Stimulated activated memory B cell treated with anti-CD40 and anti-IgM and Interleukin-4, amounts not matched to agents 10 μg/mL and 1 μg/mL and 100 μg/mL, for 72 hours (primary cell): Measurements from ENCODE around the gene LMF2.

Experiments
- ATAC-seq: fragments of 150-1000 bp; cut with Tn5 transposase; 2 replicates; pipeline ENCODE4 v1.10.0; 2021
- H3K27ac Mint-ChIP-seq: one replicate; pipeline ENCODE4 v1.8.0; 2022; ENCODE audit warnings: mild to moderate bottlenecking, mixed read lengths
- H3K27me3 Mint-ChIP-seq: one replicate; pipeline ENCODE4 v1.8.0; 2022; ENCODE audit warnings: mixed read lengths
- H3K36me3 Mint-ChIP-seq: one replicate; pipeline ENCODE4 v1.8.0; 2022; ENCODE audit warnings: mixed read lengths
- H3K4me1 Mint-ChIP-seq: one replicate; pipeline ENCODE4 v1.8.0; 2022; ENCODE audit warnings: mixed read lengths
- H3K4me3 Mint-ChIP-seq: one replicate; pipeline ENCODE4 v1.8.0; 2022; ENCODE audit warnings: mild to moderate bottlenecking, moderate library complexity, mixed read lengths
- H3K9me3 Mint-ChIP-seq: one replicate; pipeline ENCODE4 v1.8.0; 2022; ENCODE audit warnings: mixed read lengths

Gene LMF2

GRCh38 chr22:50486561-50487289 is 20.8 kb downstream of the LMF2 start, which contains the start of gene MIOX:
Gene MIOX (plus strand): TSS chr22:50486859. CDS start chr22:50486898, 39 bp downstream.
- Mint-ChIP-seq H3K36me3 (no peaks in the 10 kb centered on the region), H3K9me3 (no peaks in the 10 kb centered on the region), H3K4me1 (peaks cover 42% of the 10 kb centered on the region), H3K4me3 (no peak within 1 kb of the TSS), H3K27ac (peak within 1 kb of the TSS; percentile 69), H3K27me3 (no peaks in the 10 kb centered on the region)
- ATAC-seq: no peak

- Mint-ChIP-seq H3K27ac (peak overlapping the region; percentile 69), H3K36me3 (no peaks in the 10 kb centered on the region), H3K4me1 (peaks cover 34% of the 10 kb centered on the region), H3K27me3 (peaks cover 3% of the 10 kb centered on the region), H3K9me3 (no peaks in the 10 kb centered on the region), H3K4me3 (no peak overlapping the region)
- no peak for ATAC-seq
These were observed 22.0 kb downstream of the LMF2 start for GRCh38 chr22:50485221-50486131.

GRCh38 chr22:50483977-50484853 is 23.3 kb downstream of the LMF2 start:
- Mint-ChIP-seq H3K4me3 (no peak overlapping the region), H3K4me1 (peaks cover 40% of the 10 kb centered on the region), H3K36me3 (no peaks in the 10 kb centered on the region), H3K27me3 (peaks cover 15% of the 10 kb centered on the region), H3K9me3 (no peaks in the 10 kb centered on the region), H3K27ac (no peak overlapping the region)
- peak; percentile 24 for ATAC-seq

- Mint-ChIP-seq H3K9me3 (no peaks in the 10 kb centered on the region), H3K36me3 (no peaks in the 10 kb centered on the region), H3K27me3 (peaks cover 15% of the 10 kb centered on the region), H3K4me3 (no peak overlapping the region), H3K27ac (no peak overlapping the region), H3K4me1 (peaks cover 40% of the 10 kb centered on the region)
- no peak for ATAC-seq
These were observed 23.9 kb downstream of the LMF2 start for GRCh38 chr22:50483556-50483955.

- Mint-ChIP-seq H3K4me3 (no peak overlapping the region), H3K4me1 (peaks cover 40% of the 10 kb centered on the region), H3K27ac (no peak overlapping the region), H3K36me3 (no peaks in the 10 kb centered on the region), H3K9me3 (no peaks in the 10 kb centered on the region), H3K27me3 (peaks cover 15% of the 10 kb centered on the region)
- ATAC-seq: no peak
These were observed 24.4 kb downstream of the LMF2 start for GRCh38 chr22:50483106-50483505.

GRCh38 chr22:50482107-50483074 is 25.1 kb downstream of the LMF2 start:
- Mint-ChIP-seq H3K27ac (no peak overlapping the region), H3K4me1 (peaks cover 38% of the 10 kb centered on the region), H3K9me3 (no peaks in the 10 kb centered on the region), H3K4me3 (peak overlapping the region; percentile 75), H3K27me3 (peaks cover 15% of the 10 kb centered on the region), H3K36me3 (no peaks in the 10 kb centered on the region)
- no peak for ATAC-seq

- peaks cover 15% of the 10 kb centered on the region for H3K27me3 Mint-ChIP-seq
- no peaks in the 10 kb centered on the region for H3K9me3 Mint-ChIP-seq
- H3K36me3 Mint-ChIP-seq: no peaks in the 10 kb centered on the region
- H3K27ac Mint-ChIP-seq: peak within 1 kb of the TSS; percentile 22
- H3K4me3 Mint-ChIP-seq: peak within 1 kb of the TSS; percentile 75
- peaks cover 30% of the 10 kb centered on the region for H3K4me1 Mint-ChIP-seq
- ATAC-seq: peak; percentile 58
These were observed 25.9 kb downstream of the LMF2 start, which contains the start of gene ADM2 for GRCh38 chr22:50481440-50482106. Gene ADM2 (plus strand): TSS chr22:50481543. CDS start chr22:50481848, 305 bp downstream.

- ATAC-seq: peak; percentile 9
- no peaks in the 10 kb centered on the region for H3K9me3 Mint-ChIP-seq
- peaks cover 15% of the 10 kb centered on the region for H3K27me3 Mint-ChIP-seq
- H3K4me3 Mint-ChIP-seq: peak overlapping the region; percentile 29
- H3K36me3 Mint-ChIP-seq: no peaks in the 10 kb centered on the region
- H3K4me1 Mint-ChIP-seq: peaks cover 28% of the 10 kb centered on the region
- no peak overlapping the region for H3K27ac Mint-ChIP-seq
These were observed 26.5 kb downstream of the LMF2 start for GRCh38 chr22:50481045-50481439.

GRCh38 chr22:50479721-50480120 is 27.8 kb downstream of the LMF2 start:
- peaks cover 35% of the 10 kb centered on the region for H3K4me1 Mint-ChIP-seq
- no peaks in the 10 kb centered on the region for H3K9me3 Mint-ChIP-seq
- ATAC-seq: no peak
- H3K36me3 Mint-ChIP-seq: no peaks in the 10 kb centered on the region
- H3K27me3 Mint-ChIP-seq: peaks cover 15% of the 10 kb centered on the region
- no peak overlapping the region for H3K27ac Mint-ChIP-seq
- no peak overlapping the region for H3K4me3 Mint-ChIP-seq

GRCh38 chr22:50477923-50478322 is 29.6 kb downstream of the LMF2 start:
- Mint-ChIP-seq H3K4me3 (no peak overlapping the region), H3K36me3 (peaks cover 6% of the 10 kb centered on the region), H3K27ac (no peak overlapping the region), H3K27me3 (peaks cover 15% of the 10 kb centered on the region), H3K4me1 (peaks cover 36% of the 10 kb centered on the region), H3K9me3 (no peaks in the 10 kb centered on the region)
- no peak for ATAC-seq

- Mint-ChIP-seq H3K36me3 (peaks cover 6% of the 10 kb centered on the region), H3K27ac (peak overlapping the region; percentile 77), H3K27me3 (peaks cover 15% of the 10 kb centered on the region), H3K9me3 (no peaks in the 10 kb centered on the region), H3K4me1 (peaks cover 46% of the 10 kb centered on the region), H3K4me3 (no peak overlapping the region)
- ATAC-seq: no peak
These were observed 30.6 kb downstream of the LMF2 start for GRCh38 chr22:50476868-50477267.

GRCh38 chr22:50475652-50476002 is 31.9 kb downstream of the LMF2 start:
- Mint-ChIP-seq H3K27ac (peak overlapping the region; percentile 77), H3K9me3 (no peaks in the 10 kb centered on the region), H3K27me3 (peaks cover 13% of the 10 kb centered on the region), H3K36me3 (peaks cover 6% of the 10 kb centered on the region), H3K4me3 (peak overlapping the region; percentile 80), H3K4me1 (peaks cover 58% of the 10 kb centered on the region)
- no peak for ATAC-seq

GRCh38 chr22:50474710-50475651 is 32.5 kb downstream of the LMF2 start, which contains the start of gene SBF1:
Gene SBF1 (minus strand): TSS chr22:50475035. CDS start chr22:50474840, 195 bp downstream.
- H3K4me3 Mint-ChIP-seq: peak within 1 kb of the TSS; percentile 93
- ATAC-seq: peak; percentile 87
- peaks cover 6% of the 10 kb centered on the region for H3K36me3 Mint-ChIP-seq
- no peaks in the 10 kb centered on the region for H3K9me3 Mint-ChIP-seq
- peak within 1 kb of the TSS; percentile 97 for H3K27ac Mint-ChIP-seq
- peaks cover 60% of the 10 kb centered on the region for H3K4me1 Mint-ChIP-seq
- H3K27me3 Mint-ChIP-seq: peaks cover 7% of the 10 kb centered on the region
